HEK293 (cell line): ENCODE data around the gene INHBB.

ENCODE experiments used
- CTCF ChIP-seq: fragments of 450-650 bp; formaldehyde crosslinking; IDR thresholded peaks from 2 replicates; pipeline ENCODE4 v1.5.1; 2016; ENCODE audit warnings: missing biosample characterization, missing genetic modification characterization
- EGR2 ChIP-seq: fragments of 450-650 bp; formaldehyde crosslinking; IDR thresholded peaks from 2 replicates; pipeline ENCODE4 v1.5.1; 2016; ENCODE audit warnings: low read depth, missing biosample characterization, missing genetic modification characterization
- SETDB1 ChIP-seq: IDR thresholded peaks from one replicate; pipeline ENCODE4 v1.6.1; 2017; ENCODE audit warnings: mild to moderate bottlenecking, low read length, moderate library complexity, mixed read lengths; ENCODE audit not compliant: insufficient read length
- TRIM28 ChIP-seq: IDR thresholded peaks from 2 replicates; pipeline ENCODE4 v1.6.1; 2011; ENCODE audit warnings: low read length, control low read depth, borderline replicate concordance
- YY1 ChIP-seq: fragments of 450-650 bp; formaldehyde crosslinking; IDR thresholded peaks from 2 replicates; pipeline ENCODE4 v1.5.1; 2018; ENCODE audit warnings: missing biosample characterization, missing genetic modification characterization
- ZBTB8A ChIP-seq: fragments of 450-650 bp; formaldehyde crosslinking; IDR thresholded peaks from 2 replicates; pipeline ENCODE4 v1.5.1; 2016; ENCODE audit warnings: missing biosample characterization, missing genetic modification characterization
- ZFP41 ChIP-seq: fragments of 450-650 bp; formaldehyde crosslinking; IDR thresholded peaks from 2 replicates; pipeline ENCODE4 v1.5.1; 2016; ENCODE audit warnings: missing biosample characterization, missing genetic modification characterization, borderline replicate concordance
- ZNF146 ChIP-seq: fragments of 450-650 bp; formaldehyde crosslinking; IDR thresholded peaks from 2 replicates; pipeline ENCODE4 v1.5.1; 2016; ENCODE audit warnings: missing biosample characterization, missing genetic modification characterization
- ZNF426 ChIP-seq: fragments of 450-650 bp; formaldehyde crosslinking; IDR thresholded peaks from 2 replicates; pipeline ENCODE4 v1.5.1; 2017; ENCODE audit warnings: missing biosample characterization, missing genetic modification characterization, mild to moderate bottlenecking, inconsistent platforms, moderate library complexity
- ZNF510 ChIP-seq: fragments of 450-650 bp; formaldehyde crosslinking; IDR thresholded peaks from 2 replicates; pipeline ENCODE4 v1.5.1; 2018; ENCODE audit warnings: mild to moderate bottlenecking, missing genetic modification characterization, missing biosample characterization; ENCODE audit not compliant: insufficient replicate concordance
- ZNF830 ChIP-seq: fragments of 450-650 bp; IDR thresholded peaks from 2 replicates; pipeline ENCODE4 v1.5.0; 2018; ENCODE audit warnings: missing biosample characterization, missing genetic modification characterization, low read depth, mild to moderate bottlenecking, moderate library complexity
- ZSCAN5A ChIP-seq: fragments of 450-650 bp; formaldehyde crosslinking; IDR thresholded peaks from 2 replicates; pipeline ENCODE4 v1.5.1; 2016; ENCODE audit warnings: missing biosample characterization, missing genetic modification characterization

- TF ChIP-seq ZNF146 (tag by site-specific recombination) (no peak), ZBTB8A (tag by site-specific recombination) (no peak), CTCF (tag by site-specific recombination) (no peak), SETDB1 (no peak), ZFP41 (tag by site-specific recombination) (no peak), ZNF426 (tag by site-specific recombination) (no peak), TRIM28 (no peak), YY1 (tag by site-specific recombination) (no peak), ZNF510 (tag by site-specific recombination) (no peak), ZNF830 (tag by site-specific recombination) (no peak), ZSCAN5A (tag by site-specific recombination) (no peak), EGR2 (tag by site-specific recombination) (no peak)
Observed at GRCh38 chr2:120399889-120400240, 53.9 kb downstream of the INHBB start.
